ENCODE results near the gene COLEC11.

COLEC11 gene

DNA sequence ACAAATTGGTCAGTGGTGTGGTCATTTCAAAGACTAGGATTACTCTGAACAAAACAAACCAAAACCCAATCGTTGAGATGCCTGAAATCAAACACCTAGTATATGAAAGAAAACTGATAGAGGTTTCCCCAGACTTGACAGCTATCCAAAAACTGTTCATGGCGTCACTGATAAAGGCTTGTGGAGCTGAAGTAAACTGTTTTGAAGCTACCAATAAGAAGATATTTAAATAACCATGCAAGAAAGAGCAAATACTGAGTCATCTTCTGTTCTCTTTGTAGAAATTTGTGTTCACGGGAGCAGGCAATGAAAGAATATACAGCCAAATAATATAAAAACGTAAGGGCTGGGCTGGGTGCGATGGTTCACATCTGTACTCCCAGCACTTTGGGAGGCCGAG, 7.5 kb upstream of the COLEC11 start:
- no peaks in the 10 kb centered on the region for H3K4me1 ChIP-seq (ENCODE audit: insufficient read depth, low read length, severe bottlenecking)
- H3K36me3 ChIP-seq (ENCODE audit: insufficient read depth, low read length), result peaks cover 22% of the 10 kb centered on the region
- no peaks in the 10 kb centered on the region for H3K27me3 ChIP-seq (ENCODE audit: insufficient read depth, low read length)
- TF ChIP-seq, protein P1, sequence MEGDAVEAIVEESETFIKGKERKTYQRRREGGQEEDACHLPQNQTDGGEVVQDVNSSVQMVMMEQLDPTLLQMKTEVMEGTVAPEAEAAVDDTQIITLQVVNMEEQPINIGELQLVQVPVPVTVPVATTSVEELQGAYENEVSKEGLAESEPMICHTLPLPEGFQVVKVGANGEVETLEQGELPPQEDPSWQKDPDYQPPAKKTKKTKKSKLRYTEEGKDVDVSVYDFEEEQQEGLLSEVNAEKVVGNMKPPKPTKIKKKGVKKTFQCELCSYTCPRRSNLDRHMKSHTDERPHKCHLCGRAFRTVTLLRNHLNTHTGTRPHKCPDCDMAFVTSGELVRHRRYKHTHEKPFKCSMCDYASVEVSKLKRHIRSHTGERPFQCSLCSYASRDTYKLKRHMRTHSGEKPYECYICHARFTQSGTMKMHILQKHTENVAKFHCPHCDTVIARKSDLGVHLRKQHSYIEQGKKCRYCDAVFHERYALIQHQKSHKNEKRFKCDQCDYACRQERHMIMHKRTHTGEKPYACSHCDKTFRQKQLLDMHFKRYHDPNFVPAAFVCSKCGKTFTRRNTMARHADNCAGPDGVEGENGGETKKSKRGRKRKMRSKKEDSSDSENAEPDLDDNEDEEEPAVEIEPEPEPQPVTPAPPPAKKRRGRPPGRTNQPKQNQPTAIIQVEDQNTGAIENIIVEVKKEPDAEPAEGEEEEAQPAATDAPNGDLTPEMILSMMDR (IDR thresholded peaks at IDR 0.05; ENCODE audit: low read length), result no peak
- no peak for TF ChIP-seq EZH2 (IDR thresholded peaks at IDR 0.05; ENCODE audit: borderline replicate concordance, low read length)
- H2AFZ ChIP-seq (ENCODE audit: low read length), result no peak overlapping the region
- no peak overlapping the region for H3K4me2 ChIP-seq (ENCODE audit: low read length)
- H3K9me3 ChIP-seq (ENCODE audit: low read length), result no peaks in the 10 kb centered on the region
- no peak overlapping the region for H3K27ac ChIP-seq (ENCODE audit: low read depth, low read length, poor library complexity, severe bottlenecking)
- no peak overlapping the region for H3K4me3 ChIP-seq (ENCODE audit: low read depth, low read length, poor library complexity, severe bottlenecking)
- no peaks in the 10 kb centered on the region for H3K9me2 ChIP-seq (ENCODE audit: low read depth, low read length)
- H3K79me2 ChIP-seq (ENCODE audit: insufficient read depth, low read length), result no peaks in the 10 kb centered on the region
- no peaks in the 10 kb centered on the region for H4K20me1 ChIP-seq (ENCODE audit: insufficient read depth, low read length)
- H3K9ac ChIP-seq (ENCODE audit: low read length), result no peak overlapping the region
- peaks cover 6% of the 10 kb centered on the region; the same call in 1 of the 2 replicates for H3F3A ChIP-seq (ENCODE audit: insufficient read depth, low read length)

DNA sequence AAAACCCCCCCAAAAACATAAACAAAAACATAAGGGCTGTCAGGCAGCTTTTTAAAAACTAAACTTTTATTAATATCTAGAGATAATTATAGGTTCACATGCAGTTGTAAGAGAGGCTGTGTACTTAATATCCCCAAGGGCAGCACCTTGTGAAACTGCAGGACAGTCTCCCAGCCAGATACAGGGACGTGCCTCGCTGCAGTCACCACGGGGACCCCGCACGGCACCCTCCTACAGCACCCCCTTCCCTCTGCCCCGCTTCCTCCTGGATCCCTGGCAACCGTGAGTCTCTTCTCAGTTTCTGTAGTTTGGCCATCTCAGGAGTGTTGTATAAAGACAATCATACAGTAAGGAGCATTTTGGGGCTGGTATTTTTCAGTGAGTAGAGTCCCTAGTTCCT, 6.8 kb upstream of the COLEC11 start:
- H4K20me1 ChIP-seq (ENCODE audit: insufficient read depth, low read length), result no peaks in the 10 kb centered on the region
- H3K9ac ChIP-seq (ENCODE audit: low read length), result no peak overlapping the region
- no peaks in the 10 kb centered on the region for H3K79me2 ChIP-seq (ENCODE audit: insufficient read depth, low read length)
- no peak overlapping the region for H2AFZ ChIP-seq (ENCODE audit: low read length)
- H3K4me2 ChIP-seq (ENCODE audit: low read length), result no peak overlapping the region
- H3F3A ChIP-seq (ENCODE audit: insufficient read depth, low read length), result peaks cover 6% of the 10 kb centered on the region; the same call in 1 of the 2 replicates
- H3K4me3 ChIP-seq (ENCODE audit: low read depth, low read length, poor library complexity, severe bottlenecking), result no peak overlapping the region
- H3K27me3 ChIP-seq (ENCODE audit: insufficient read depth, low read length), result no peaks in the 10 kb centered on the region
- H3K36me3 ChIP-seq (ENCODE audit: insufficient read depth, low read length), result peaks cover 15% of the 10 kb centered on the region
- H3K4me1 ChIP-seq (ENCODE audit: insufficient read depth, low read length, severe bottlenecking), result no peaks in the 10 kb centered on the region
- no peak overlapping the region for H3K27ac ChIP-seq (ENCODE audit: low read depth, low read length, poor library complexity, severe bottlenecking)
- no peak for TF ChIP-seq EZH2 (IDR thresholded peaks at IDR 0.05; ENCODE audit: borderline replicate concordance, low read length)
- TF ChIP-seq, protein P1 (IDR thresholded peaks at IDR 0.05; ENCODE audit: low read length), result no peak
- H3K9me3 ChIP-seq (ENCODE audit: low read length), result no peaks in the 10 kb centered on the region
- H3K9me2 ChIP-seq (ENCODE audit: low read depth, low read length), result no peaks in the 10 kb centered on the region

DNA sequence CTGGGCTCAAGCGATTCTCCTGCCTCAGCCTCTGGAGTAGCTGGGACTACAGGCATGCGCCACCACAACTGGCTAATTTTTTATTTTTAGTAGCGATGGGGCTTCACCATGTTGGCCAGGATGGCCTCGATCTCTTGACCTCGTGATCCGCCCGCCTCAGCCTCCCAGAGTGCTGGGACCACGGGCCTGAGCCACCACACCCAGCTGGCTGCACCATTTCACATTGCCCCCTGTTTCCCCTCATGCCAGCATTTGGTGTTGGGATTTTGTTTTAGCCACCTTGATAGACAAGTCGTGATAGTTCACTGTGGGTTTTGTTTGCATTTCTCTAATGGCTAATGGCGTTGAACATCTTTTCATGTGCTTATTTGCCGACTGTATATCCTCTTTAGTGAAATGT, 5.8 kb upstream of the COLEC11 start:
- peaks cover 5% of the 10 kb centered on the region for H3K36me3 ChIP-seq (ENCODE audit: insufficient read depth, low read length)
- no peaks in the 10 kb centered on the region for H4K20me1 ChIP-seq (ENCODE audit: insufficient read depth, low read length)
- no peak overlapping the region for H3K9ac ChIP-seq (ENCODE audit: low read length)
- H3K4me2 ChIP-seq (ENCODE audit: low read length), result no peak overlapping the region
- H3K4me1 ChIP-seq (ENCODE audit: insufficient read depth, low read length, severe bottlenecking), result no peaks in the 10 kb centered on the region
- no peaks in the 10 kb centered on the region for H3K9me2 ChIP-seq (ENCODE audit: low read depth, low read length)
- no peak overlapping the region for H3K4me3 ChIP-seq (ENCODE audit: low read depth, low read length, poor library complexity, severe bottlenecking)
- no peaks in the 10 kb centered on the region for H3K9me3 ChIP-seq (ENCODE audit: low read length)
- H3K79me2 ChIP-seq (ENCODE audit: insufficient read depth, low read length), result no peaks in the 10 kb centered on the region
- no peaks in the 10 kb centered on the region for H3F3A ChIP-seq (ENCODE audit: insufficient read depth, low read length)
- H2AFZ ChIP-seq (ENCODE audit: low read length), result no peak overlapping the region
- H3K27ac ChIP-seq (ENCODE audit: low read depth, low read length, poor library complexity, severe bottlenecking), result no peak overlapping the region
- TF ChIP-seq EZH2 (IDR thresholded peaks at IDR 0.05; ENCODE audit: borderline replicate concordance, low read length), result no peak
- TF ChIP-seq, protein P1 (IDR thresholded peaks at IDR 0.05; ENCODE audit: low read length), result no peak
- no peaks in the 10 kb centered on the region for H3K27me3 ChIP-seq (ENCODE audit: insufficient read depth, low read length)

All from OCI-LY1 (cell line).